Dedifferentiated amniotic fluid mesenchymal stem cell (primary cell): ENCODE results near the gene FGFRL1.
"Not testable (repeated sequence)": the region's sequence is repeated elsewhere in the genome, so short reads cannot be mapped to it uniquely, and the experiment has no call there.

Experiments
- DNase-seq: peaks from one replicate; pipeline ENCODE4 v3.0.0-alpha.2; 2016; ENCODE audit errors: extremely low spot score

Gene FGFRL1

DNA sequence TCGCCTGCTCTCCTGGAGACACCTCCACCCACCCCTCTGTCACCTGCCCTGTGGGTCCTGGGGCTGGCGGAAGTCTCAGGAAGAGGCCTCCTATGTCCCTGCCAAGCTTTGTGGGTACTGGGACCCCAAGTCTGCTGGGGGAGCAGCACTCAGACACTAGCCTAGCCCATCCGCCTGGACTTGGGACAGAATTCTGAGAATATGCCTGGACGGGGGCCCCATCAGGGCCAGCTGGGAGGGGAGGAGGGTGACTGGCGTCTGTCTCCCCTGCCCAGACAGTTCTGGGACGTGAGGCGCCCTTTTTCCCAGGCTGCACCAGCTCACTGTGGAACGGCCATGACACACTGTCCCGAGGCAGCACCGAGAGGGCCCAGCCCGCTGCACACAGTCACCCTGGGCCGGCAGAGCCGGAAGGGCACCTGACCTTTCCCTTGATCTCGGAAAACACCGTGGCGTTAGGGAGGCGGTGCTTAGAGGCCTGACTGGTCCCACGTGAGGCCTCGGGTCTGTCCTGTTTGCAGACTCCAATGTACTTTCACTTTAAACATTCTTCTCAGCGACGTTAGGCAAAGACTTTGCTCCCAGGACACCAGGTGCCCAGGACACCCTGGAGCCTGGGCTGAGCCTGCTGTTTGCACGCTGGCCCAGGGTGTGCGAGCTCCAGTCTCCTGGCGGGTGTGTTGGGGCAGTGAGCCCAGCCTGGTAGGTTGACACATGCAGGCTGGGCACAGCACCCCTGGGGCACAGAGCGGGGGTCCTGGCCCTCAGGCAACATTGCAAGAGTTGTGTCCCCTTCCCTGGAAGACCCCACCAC lies 18.9 kb upstream of the FGFRL1 start:
- DNase-seq = no peak

DNA sequence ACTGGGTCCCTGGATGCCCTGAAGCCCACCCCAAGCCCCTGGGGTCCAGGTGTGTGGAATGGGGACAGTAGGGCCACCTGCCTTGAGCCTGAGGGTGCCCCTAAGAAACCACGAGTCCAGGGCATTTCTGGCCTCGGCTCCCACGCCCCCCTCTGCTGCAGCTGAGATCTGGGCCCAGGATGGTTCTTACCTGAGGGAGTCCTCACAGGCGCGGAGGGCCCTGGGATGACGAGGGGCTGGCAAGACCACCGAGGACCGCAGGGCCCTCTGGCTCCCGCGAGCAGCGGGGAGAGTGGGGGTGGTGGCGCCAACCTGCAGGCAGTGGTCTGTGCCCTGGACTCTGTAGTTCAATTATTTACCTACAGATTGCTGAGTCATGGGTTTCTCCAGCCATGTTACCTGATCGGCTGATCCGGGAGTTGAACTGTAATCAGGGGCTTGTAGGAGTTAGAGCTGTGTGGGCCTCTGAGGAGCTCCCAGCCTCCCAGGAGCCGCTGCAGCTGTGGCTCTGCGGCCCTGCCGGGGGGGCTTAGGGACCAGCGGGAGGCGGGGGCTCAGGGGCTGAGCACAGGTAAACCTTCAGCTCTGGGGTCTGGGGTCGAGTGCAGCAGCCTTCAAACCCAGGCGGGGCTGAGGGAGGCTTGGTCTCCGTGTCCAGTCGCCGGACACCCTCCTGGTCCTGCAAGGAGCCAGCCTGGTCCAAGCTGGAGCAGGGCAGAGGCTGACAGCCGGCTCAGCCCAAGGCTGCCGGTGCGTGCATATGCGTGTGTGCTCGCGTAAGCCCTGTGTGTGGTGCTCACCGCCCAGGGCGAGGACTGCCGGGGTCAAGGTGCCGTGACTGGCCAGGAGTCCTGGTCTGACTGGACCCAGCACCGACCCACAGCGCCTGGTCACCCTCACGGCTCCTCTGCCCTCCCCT lies 18.1 kb upstream of the FGFRL1 start, which contains the start of gene SLC26A1:
Gene SLC26A1, minus strand, starts transcription at position 294 of the 919 bp plus-strand sequence. CDS start 1,701 bp downstream, outside the sequence.
- DNase-seq = no peak

- no peak for DNase-seq
These were observed 16.0 kb upstream of the FGFRL1 start for GRCh38 chr4:995311-996026.

GRCh38 chr4:996030-996996 lies 15.1 kb upstream of the FGFRL1 start:
- no peak for DNase-seq

DNA sequence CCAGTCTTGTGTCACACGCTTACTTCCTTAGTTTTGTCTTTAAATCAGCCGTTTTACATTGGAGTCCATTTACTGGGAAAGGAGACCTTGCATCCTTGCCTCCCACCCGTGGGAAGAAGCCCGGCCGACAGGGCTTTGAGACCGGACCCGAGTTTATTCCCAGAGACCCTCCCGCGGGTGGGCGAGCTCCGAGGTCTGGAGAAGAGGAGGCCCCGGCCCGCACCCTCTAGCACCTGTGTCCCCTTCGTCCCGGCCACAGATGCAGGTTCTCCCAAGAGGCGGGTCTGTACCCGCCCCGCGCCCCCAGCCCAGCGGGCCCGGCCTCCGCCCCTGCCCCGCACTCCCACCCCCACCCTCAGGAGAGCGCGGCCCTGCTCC lies 14.4 kb upstream of the FGFRL1 start:
- DNase-seq = no peak

DNA sequence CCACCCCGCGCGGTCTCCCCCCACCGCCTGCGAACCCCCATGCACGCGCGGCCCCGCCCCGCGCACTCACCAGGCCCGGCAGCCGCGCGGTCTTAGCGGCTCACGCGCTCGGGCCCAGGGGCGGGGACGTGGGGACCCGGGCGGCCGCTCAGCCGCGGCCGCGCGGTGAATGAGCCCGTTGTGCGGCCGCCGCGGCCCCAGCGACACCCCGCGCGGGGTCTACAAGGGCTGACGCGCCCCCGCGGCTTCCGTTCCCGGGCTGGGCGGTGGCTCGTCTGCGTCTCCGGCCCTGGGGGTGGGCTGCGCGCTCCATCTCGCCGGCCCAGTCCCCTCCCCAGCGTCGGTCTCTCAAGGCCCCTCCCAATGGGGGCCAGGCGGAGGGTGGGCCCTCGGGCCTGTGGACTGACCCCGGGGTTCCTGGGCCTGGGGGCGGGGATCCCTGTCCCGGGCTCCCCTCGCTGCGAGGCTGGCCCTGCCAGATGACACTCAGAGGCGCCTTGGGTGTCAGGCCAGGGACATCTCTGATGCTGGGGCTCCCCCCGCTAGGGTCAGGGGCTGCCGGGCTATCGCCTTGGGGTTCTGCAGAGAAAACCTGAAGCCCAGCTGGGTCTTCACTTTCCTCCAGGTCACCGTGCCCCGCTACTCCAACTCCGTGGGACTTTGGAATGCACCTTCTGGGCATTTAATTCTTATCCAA lies 13.9 kb upstream of the FGFRL1 start:
- no peak for DNase-seq

- DNase-seq = no peak
These were observed 13.2 kb upstream of the FGFRL1 start for GRCh38 chr4:998096-998691.

DNA sequence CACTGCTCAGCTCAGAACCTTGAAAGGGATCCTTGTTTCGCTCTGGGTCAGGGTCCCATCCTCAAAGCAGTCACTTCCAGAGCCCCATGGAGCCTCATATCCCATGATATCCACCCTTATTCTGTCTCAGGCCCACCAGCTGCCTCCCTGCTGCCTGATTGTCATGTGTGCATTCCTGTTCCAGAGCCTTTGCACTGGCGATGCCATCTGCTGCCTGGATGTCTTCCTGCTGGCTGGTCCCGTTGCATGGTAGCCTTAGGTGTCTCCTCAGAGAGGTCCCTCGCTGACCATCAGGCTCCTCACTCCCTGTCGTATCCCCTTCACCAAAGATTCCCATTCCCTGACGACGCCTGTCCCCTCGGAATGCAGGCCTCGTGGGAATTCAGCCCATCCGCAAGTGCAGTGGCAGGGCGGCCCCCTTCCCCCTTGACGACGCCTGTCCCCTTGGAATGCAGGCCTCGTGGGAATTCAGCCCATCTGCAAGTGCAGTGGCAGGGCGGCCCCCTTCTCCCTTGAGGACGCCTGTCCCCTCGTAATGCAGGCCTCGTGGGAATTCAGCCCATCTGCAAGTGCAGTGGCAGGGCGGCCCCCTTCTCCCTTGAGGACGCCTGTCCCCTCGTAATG lies 12.1 kb upstream of the FGFRL1 start:
- not testable (repeated sequence) for DNase-seq

- DNase-seq = no peak
These were observed 11.5 kb upstream of the FGFRL1 start for GRCh38 chr4:999882-1000425.

DNA sequence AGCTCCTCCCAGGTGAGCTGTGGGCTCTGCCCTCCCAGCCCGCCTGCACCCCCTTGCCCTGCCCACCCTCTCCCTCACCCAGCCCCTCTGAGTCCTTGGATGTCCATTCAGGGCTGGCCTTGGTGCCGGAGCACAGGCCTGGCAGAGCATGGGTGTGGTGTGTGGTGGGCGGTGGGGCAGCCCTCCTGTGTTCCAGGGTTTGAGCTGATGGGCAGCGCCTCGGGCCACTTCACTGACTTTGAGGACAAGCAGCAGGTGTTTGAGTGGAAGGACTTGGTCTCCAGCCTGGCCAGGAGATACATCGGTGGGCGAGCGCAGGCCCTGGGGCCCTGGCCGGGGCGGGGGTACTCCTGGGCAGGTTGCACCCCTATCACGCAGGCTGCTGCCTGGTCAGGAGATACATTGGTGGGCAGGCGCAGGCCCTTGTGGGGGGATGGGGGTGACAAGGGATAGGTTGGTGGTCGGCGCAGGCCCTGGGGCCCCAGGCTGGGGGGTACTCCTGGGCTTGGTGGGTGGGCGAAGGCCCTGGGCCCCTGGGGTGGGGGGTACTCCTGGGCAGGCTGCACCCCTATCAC lies 10.7 kb upstream of the FGFRL1 start:
- DNase-seq = no peak

DNA sequence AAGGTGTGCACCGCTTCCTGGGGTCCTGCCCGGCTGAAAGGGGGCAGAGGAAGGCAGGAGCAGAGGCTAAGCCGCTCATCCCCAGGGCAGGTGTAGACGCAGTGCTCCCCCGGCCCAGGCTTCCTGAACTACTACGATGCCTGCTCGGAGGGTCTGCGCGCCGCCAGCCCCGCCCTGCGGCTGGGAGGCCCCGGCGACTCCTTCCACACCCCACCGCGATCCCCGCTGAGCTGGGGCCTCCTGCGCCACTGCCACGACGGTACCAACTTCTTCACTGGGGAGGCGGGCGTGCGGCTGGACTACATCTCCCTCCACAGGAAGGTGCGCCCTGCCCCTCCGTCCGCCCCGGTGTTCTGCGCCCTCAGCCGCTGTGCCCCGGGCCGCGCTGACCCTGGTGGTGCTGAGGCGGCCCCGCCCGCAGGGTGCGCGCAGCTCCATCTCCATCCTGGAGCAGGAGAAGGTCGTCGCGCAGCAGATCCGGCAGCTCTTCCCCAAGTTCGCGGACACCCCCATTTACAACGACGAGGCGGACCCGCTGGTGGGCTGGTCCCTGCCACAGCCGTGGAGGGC lies 9.8 kb upstream of the FGFRL1 start:
- DNase-seq = no peak

DNA sequence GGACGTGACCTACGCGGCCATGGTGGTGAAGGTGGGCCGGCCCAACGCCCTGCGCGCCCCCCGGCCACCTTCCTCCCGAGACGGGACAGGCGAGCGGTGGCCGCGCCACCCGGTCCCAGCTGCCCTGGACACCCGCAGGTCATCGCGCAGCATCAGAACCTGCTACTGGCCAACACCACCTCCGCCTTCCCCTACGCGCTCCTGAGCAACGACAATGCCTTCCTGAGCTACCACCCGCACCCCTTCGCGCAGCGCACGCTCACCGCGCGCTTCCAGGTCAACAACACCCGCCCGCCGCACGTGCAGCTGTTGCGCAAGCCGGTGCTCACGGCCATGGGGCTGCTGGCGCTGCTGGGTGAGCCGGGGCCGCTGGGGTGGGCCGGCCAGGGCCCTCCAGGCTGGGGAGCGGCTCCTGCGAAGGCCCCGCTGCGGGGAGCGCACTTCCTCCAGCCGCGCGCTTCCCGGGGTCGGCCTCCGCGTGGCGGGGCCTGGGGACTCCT lies 9.2 kb upstream of the FGFRL1 start:
- no peak for DNase-seq

- no peak for DNase-seq
These were observed 8.7 kb upstream of the FGFRL1 start for GRCh38 chr4:1002631-1003251.

- DNase-seq = no peak
These were observed 8.0 kb upstream of the FGFRL1 start for GRCh38 chr4:1003271-1004070.

GRCh38 chr4:1004071-1004418 lies 7.4 kb upstream of the FGFRL1 start:
- DNase-seq = no peak

GRCh38 chr4:1004557-1005485 lies 6.6 kb upstream of the FGFRL1 start:
- DNase-seq = no peak
